ENCODE data around the gene KRT27. TPM values are rescaled to one million over a fixed set of nuclear protein-coding genes. Genes with fewer than 3 reads are reported as not detected.

KRT27 gene
- total RNA-seq, 4 donors from 2014 or later: not detected

DNA sequence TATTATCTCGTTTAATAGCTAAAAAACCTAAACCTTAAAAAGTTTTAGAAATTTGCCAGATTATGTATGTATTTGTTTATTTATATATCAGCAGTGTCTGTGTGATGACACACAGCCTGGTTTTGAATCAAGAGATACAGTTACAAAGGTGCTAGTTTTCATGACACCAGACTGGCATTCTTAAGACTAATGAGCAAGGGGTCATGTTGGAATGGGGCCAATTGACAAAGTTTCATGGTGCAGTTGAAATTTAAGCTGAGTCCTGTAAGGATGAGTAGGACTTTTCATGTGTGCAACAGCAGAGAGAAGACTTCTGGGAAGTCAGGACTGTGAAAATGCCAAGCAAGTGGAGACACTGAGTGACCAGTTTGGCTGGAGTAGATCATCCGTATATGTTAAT lies 43.2 kb upstream of the KRT27 start:
- no peaks in the 10 kb centered on the region for H3K36me3 ChIP-seq
- 94% methylated on average over 2 of the region's 2 CpGs for WGBS, 2 donors
- DNase-seq: no peak
- intact Hi-C loops (cut with DNase I): no loop called here
- no peak overlapping the region for H3K4me3 ChIP-seq (replicated peaks in 1 of 3)
- H3K9me3 ChIP-seq: no peaks in the 10 kb centered on the region
- peaks cover 11% of the 10 kb centered on the region in 2 donors for H3K4me1 ChIP-seq
- H3K27me3 ChIP-seq: no peaks in the 10 kb centered on the region
- TF ChIP-seq, protein P1, sequence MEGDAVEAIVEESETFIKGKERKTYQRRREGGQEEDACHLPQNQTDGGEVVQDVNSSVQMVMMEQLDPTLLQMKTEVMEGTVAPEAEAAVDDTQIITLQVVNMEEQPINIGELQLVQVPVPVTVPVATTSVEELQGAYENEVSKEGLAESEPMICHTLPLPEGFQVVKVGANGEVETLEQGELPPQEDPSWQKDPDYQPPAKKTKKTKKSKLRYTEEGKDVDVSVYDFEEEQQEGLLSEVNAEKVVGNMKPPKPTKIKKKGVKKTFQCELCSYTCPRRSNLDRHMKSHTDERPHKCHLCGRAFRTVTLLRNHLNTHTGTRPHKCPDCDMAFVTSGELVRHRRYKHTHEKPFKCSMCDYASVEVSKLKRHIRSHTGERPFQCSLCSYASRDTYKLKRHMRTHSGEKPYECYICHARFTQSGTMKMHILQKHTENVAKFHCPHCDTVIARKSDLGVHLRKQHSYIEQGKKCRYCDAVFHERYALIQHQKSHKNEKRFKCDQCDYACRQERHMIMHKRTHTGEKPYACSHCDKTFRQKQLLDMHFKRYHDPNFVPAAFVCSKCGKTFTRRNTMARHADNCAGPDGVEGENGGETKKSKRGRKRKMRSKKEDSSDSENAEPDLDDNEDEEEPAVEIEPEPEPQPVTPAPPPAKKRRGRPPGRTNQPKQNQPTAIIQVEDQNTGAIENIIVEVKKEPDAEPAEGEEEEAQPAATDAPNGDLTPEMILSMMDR (IDR thresholded peaks at IDR 0.05): no peak
- H3K27ac ChIP-seq: no peak overlapping the region

DNA sequence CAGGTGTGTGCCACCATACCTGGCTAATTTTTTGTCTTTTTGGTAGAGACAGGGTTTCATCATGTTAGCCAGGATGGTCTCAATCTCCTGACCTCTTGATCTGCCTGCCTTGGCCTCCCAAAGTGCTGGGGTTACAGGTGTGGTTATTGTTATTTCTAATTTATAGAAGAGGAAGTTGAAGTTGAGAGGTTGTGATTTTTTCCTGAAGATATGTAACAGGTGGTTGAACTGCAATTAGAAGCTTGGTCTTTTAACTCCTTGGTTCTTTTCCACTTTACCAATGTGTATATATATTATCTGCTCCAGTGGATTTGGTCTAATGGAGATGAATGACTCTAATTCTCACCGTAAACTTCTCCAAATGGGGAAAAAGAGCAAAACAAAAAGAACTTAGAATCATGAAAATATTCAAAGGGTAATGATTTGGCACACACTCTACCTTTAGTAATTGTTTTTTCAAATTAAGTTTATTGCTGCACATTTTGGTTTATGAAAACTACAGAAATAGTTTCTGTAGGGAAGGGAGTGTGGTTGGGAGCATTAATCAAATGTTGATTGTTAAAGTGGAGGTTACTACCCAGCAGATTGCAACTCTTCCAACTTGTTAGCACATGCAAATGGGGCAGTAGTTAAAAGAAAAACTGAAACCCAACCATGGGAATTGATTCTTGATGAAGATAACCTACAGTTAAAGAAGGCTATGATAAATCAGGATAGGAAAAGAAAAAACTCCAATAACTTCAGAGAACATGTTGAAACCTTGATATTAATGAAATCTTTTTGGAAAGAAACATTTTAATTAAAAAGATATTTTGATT lies 41.9 kb upstream of the KRT27 start:
- H3K4me3 ChIP-seq (replicated peaks in 1 of 3): no peak overlapping the region
- no peaks in the 10 kb centered on the region for H3K9me3 ChIP-seq
- DNase-seq: no peak
- no peaks in the 10 kb centered on the region for H3K36me3 ChIP-seq
- TF ChIP-seq POLR2A (IDR thresholded peaks at IDR 0.05): no peak
- TF ChIP-seq, protein P1 (IDR thresholded peaks at IDR 0.05): no peak
- H3K4me1 ChIP-seq: peaks cover 15% of the 10 kb centered on the region in 2 donors
- no peak overlapping the region for H3K27ac ChIP-seq
- intact Hi-C loops (cut with DNase I): no loop called here
- WGBS, 2 donors: 92 to 100% methylated on average over 1 of the region's 1 CpG
- H3K27me3 ChIP-seq: no peaks in the 10 kb centered on the region

DNA sequence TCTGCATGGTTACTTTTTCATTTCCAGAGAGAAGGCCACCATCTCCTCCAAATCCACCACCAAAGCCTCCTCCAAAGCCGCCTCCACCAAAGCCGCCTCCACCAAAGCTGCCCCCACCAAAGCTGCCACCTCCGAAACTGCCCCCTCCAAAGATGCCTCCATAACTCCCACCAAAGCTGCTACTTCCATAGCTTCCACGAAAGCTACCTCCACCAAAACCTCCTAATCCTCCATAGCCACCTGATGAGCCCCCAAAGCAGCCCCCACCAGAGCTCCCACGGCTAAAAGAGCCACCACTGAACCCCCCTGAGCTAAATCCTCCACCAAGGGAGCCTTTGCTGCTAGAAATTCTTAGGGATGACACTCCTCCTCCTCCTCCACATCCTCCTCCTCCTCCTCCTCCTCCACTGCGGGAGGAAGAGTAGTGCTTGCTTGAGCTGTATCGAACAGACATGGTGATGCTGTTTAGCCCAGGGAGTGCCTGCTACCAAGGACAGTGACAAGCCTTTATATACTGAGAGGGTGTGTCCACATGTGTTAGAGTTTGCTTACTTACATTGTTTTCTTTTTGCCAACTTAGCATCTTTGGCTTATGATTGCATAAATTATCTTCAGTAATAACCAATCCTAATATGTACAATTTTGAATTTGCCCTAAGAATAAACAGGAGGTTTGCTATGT lies 39.9 kb upstream of the KRT27 start, which contains the start of gene KRT10:
Gene KRT10, minus strand, starts transcription at position 483 of the 681 bp plus-strand sequence. Its CDS starts 29 bp downstream, at position 454.
- no peaks in the 10 kb centered on the region for H3K36me3 ChIP-seq
- DNase-seq: no peak
- no peaks in the 10 kb centered on the region for H3K9me3 ChIP-seq
- H3K4me3 ChIP-seq (replicated peaks in 1 of 3): no peak within 1 kb of the TSS
- no peaks in the 10 kb centered on the region for H3K27me3 ChIP-seq
- no peak within 1 kb of the TSS for H3K27ac ChIP-seq
- TF ChIP-seq POLR2A (IDR thresholded peaks at IDR 0.05): no peak
- TF ChIP-seq, protein P1 (IDR thresholded peaks at IDR 0.05): no peak
- intact Hi-C loops (cut with DNase I): no loop called here
- 96 to 97% methylated on average over 7 of the region's 7 CpGs for WGBS, 2 donors
- H3K4me1 ChIP-seq: peaks cover 9% of the 10 kb centered on the region in 2 donors

DNA sequence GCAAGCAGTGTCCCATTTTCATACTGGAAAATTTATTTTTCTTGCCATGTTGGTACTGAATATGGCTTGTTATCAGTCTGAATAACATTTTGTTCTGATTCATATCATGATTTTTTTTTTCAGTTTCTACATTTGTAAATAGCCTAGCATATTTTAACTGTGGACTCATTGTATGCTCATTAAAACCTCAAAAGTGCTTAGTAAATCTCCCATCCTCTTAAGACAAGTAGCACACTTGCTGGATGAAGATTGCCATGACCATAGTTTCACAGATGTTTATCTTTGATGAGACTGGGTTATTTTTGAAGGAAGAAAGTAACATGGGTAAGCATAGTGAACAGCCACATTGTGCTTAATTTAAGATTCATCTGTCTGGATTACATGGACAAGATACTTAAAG lies 39.2 kb upstream of the KRT27 start:
- Histone ChIP-seq H3K27ac (no peak overlapping the region), H3K4me1 (peaks cover 9% of the 10 kb centered on the region in 2 donors)

More for the DNA sequence above, 39.2 kb upstream of the KRT27 start:
- H3K36me3 ChIP-seq: no peaks in the 10 kb centered on the region
- TF ChIP-seq, protein P1 (IDR thresholded peaks at IDR 0.05): no peak
- TF ChIP-seq POLR2A (IDR thresholded peaks at IDR 0.05): no peak
- intact Hi-C loops (cut with DNase I): no loop called here
- no peaks in the 10 kb centered on the region for H3K27me3 ChIP-seq
- no peak overlapping the region for H3K4me3 ChIP-seq (replicated peaks in 1 of 3)
- no peak for DNase-seq
- no peaks in the 10 kb centered on the region for H3K9me3 ChIP-seq
